Measurements from ENCODE around the gene OLFML2B.

The OLFML2B gene

GRCh38 chr1:161952607-161953172 lies 71.0 kb downstream of the OLFML2B start:
- Histone ChIP-seq H3K4me1 (ENCODE audit: control insufficient read depth in 2 of 2, insufficient read depth in 2 of 2, low read length in 2 of 2) (no peaks in the 10 kb centered on the region), H3K9ac (ENCODE audit: low read depth in 1 of 2, low read length in 2 of 2) (no peak overlapping the region), H3K27me3 (ENCODE audit: control insufficient read depth in 2 of 2, insufficient read depth in 2 of 2, low read length in 2 of 2) (no peaks in the 10 kb centered on the region), H3K27ac (ENCODE audit: low read depth in 2 of 2, low read length in 2 of 2) (no peak overlapping the region), H3K9me3 (ENCODE audit: control insufficient read depth in 2 of 2, low read length in 2 of 2) (no peaks in the 10 kb centered on the region), H3K36me3 (ENCODE audit: control insufficient read depth in 2 of 2, insufficient read depth in 2 of 2, low read length in 2 of 2) (no peaks in the 10 kb centered on the region), H3K4me3 (ENCODE audit: low read length in 2 of 2) (no peak overlapping the region)

GRCh38 chr1:161951646-161952045 lies 72.0 kb downstream of the OLFML2B start:
- Histone ChIP-seq H3K27ac (ENCODE audit: low read depth in 2 of 2, low read length in 2 of 2) (no peak overlapping the region), H3K4me3 (ENCODE audit: low read length in 2 of 2) (no peak overlapping the region), H3K4me1 (ENCODE audit: control insufficient read depth in 2 of 2, insufficient read depth in 2 of 2, low read length in 2 of 2) (no peaks in the 10 kb centered on the region), H3K27me3 (ENCODE audit: control insufficient read depth in 2 of 2, insufficient read depth in 2 of 2, low read length in 2 of 2) (no peaks in the 10 kb centered on the region), H3K9ac (ENCODE audit: low read depth in 1 of 2, low read length in 2 of 2) (no peak overlapping the region), H3K9me3 (ENCODE audit: control insufficient read depth in 2 of 2, low read length in 2 of 2) (no peaks in the 10 kb centered on the region), H3K36me3 (ENCODE audit: control insufficient read depth in 2 of 2, insufficient read depth in 2 of 2, low read length in 2 of 2) (no peaks in the 10 kb centered on the region)

GRCh38 chr1:161950377-161950776 lies 73.3 kb downstream of the OLFML2B start:
- Histone ChIP-seq H3K4me1 (ENCODE audit: control insufficient read depth in 2 of 2, insufficient read depth in 2 of 2, low read length in 2 of 2) (no peaks in the 10 kb centered on the region), H3K27me3 (ENCODE audit: control insufficient read depth in 2 of 2, insufficient read depth in 2 of 2, low read length in 2 of 2) (no peaks in the 10 kb centered on the region), H3K9me3 (ENCODE audit: control insufficient read depth in 2 of 2, low read length in 2 of 2) (no peaks in the 10 kb centered on the region), H3K36me3 (ENCODE audit: control insufficient read depth in 2 of 2, insufficient read depth in 2 of 2, low read length in 2 of 2) (no peaks in the 10 kb centered on the region), H3K4me3 (ENCODE audit: low read length in 2 of 2) (no peak overlapping the region), H3K9ac (ENCODE audit: low read depth in 1 of 2, low read length in 2 of 2) (no peak overlapping the region), H3K27ac (ENCODE audit: low read depth in 2 of 2, low read length in 2 of 2) (no peak overlapping the region)

- Histone ChIP-seq H3K9me3 (ENCODE audit: control insufficient read depth in 2 of 2, low read length in 2 of 2) (no peaks in the 10 kb centered on the region), H3K4me3 (ENCODE audit: low read length in 2 of 2) (no peak overlapping the region), H3K27me3 (ENCODE audit: control insufficient read depth in 2 of 2, insufficient read depth in 2 of 2, low read length in 2 of 2) (no peaks in the 10 kb centered on the region), H3K9ac (ENCODE audit: low read depth in 1 of 2, low read length in 2 of 2) (no peak overlapping the region), H3K4me1 (ENCODE audit: control insufficient read depth in 2 of 2, insufficient read depth in 2 of 2, low read length in 2 of 2) (no peaks in the 10 kb centered on the region), H3K36me3 (ENCODE audit: control insufficient read depth in 2 of 2, insufficient read depth in 2 of 2, low read length in 2 of 2) (peaks cover under 1 to 3% of the 10 kb centered on the region in 2 donors), H3K27ac (ENCODE audit: low read depth in 2 of 2, low read length in 2 of 2) (no peak overlapping the region)
These were observed 74.1 kb downstream of the OLFML2B start for GRCh38 chr1:161949548-161949947.

GRCh38 chr1:161948435-161948834 lies 75.2 kb downstream of the OLFML2B start:
- Histone ChIP-seq H3K36me3 (ENCODE audit: control insufficient read depth in 2 of 2, insufficient read depth in 2 of 2, low read length in 2 of 2) (peaks cover 4 to 5% of the 10 kb centered on the region in 2 donors), H3K27me3 (ENCODE audit: control insufficient read depth in 2 of 2, insufficient read depth in 2 of 2, low read length in 2 of 2) (no peaks in the 10 kb centered on the region), H3K27ac (ENCODE audit: low read depth in 2 of 2, low read length in 2 of 2) (no peak overlapping the region), H3K4me1 (ENCODE audit: control insufficient read depth in 2 of 2, insufficient read depth in 2 of 2, low read length in 2 of 2) (no peaks in the 10 kb centered on the region), H3K9ac (ENCODE audit: low read depth in 1 of 2, low read length in 2 of 2) (no peak overlapping the region), H3K9me3 (ENCODE audit: control insufficient read depth in 2 of 2, low read length in 2 of 2) (no peaks in the 10 kb centered on the region), H3K4me3 (ENCODE audit: low read length in 2 of 2) (no peak overlapping the region)

- Histone ChIP-seq H3K9ac (ENCODE audit: low read depth in 1 of 2, low read length in 2 of 2) (no peak overlapping the region), H3K9me3 (ENCODE audit: control insufficient read depth in 2 of 2, low read length in 2 of 2) (no peaks in the 10 kb centered on the region), H3K27ac (ENCODE audit: low read depth in 2 of 2, low read length in 2 of 2) (no peak overlapping the region), H3K27me3 (ENCODE audit: control insufficient read depth in 2 of 2, insufficient read depth in 2 of 2, low read length in 2 of 2) (no peaks in the 10 kb centered on the region), H3K36me3 (ENCODE audit: control insufficient read depth in 2 of 2, insufficient read depth in 2 of 2, low read length in 2 of 2) (peaks cover 6 to 8% of the 10 kb centered on the region in 2 donors), H3K4me3 (ENCODE audit: low read length in 2 of 2) (no peak overlapping the region), H3K4me1 (ENCODE audit: control insufficient read depth in 2 of 2, insufficient read depth in 2 of 2, low read length in 2 of 2) (no peaks in the 10 kb centered on the region)
These were observed 77.3 kb downstream of the OLFML2B start for GRCh38 chr1:161946071-161946987.

GRCh38 chr1:161945306-161946060 lies 78.2 kb downstream of the OLFML2B start:
- no peaks in the 10 kb centered on the region for H3K9me3 ChIP-seq (ENCODE audit: control insufficient read depth in 2 of 2, low read length in 2 of 2)
- H3K36me3 ChIP-seq (ENCODE audit: control insufficient read depth in 2 of 2, insufficient read depth in 2 of 2, low read length in 2 of 2): peaks cover 6 to 8% of the 10 kb centered on the region in 2 donors
- H3K27me3 ChIP-seq (ENCODE audit: control insufficient read depth in 2 of 2, insufficient read depth in 2 of 2, low read length in 2 of 2): no peaks in the 10 kb centered on the region
- no peak overlapping the region for H3K27ac ChIP-seq (ENCODE audit: low read depth in 2 of 2, low read length in 2 of 2)
- H3K9ac ChIP-seq (ENCODE audit: low read depth in 1 of 2, low read length in 2 of 2): no peak overlapping the region
- H3K4me1 ChIP-seq (ENCODE audit: control insufficient read depth in 2 of 2, insufficient read depth in 2 of 2, low read length in 2 of 2): no peaks in the 10 kb centered on the region
- H3K4me3 ChIP-seq (ENCODE audit: low read length in 2 of 2): no peak overlapping the region

GRCh38 chr1:161944381-161944780 lies 79.3 kb downstream of the OLFML2B start:
- Histone ChIP-seq H3K4me1 (ENCODE audit: control insufficient read depth in 2 of 2, insufficient read depth in 2 of 2, low read length in 2 of 2) (no peaks in the 10 kb centered on the region), H3K27me3 (ENCODE audit: control insufficient read depth in 2 of 2, insufficient read depth in 2 of 2, low read length in 2 of 2) (no peaks in the 10 kb centered on the region), H3K9me3 (ENCODE audit: control insufficient read depth in 2 of 2, low read length in 2 of 2) (no peaks in the 10 kb centered on the region), H3K9ac (ENCODE audit: low read depth in 1 of 2, low read length in 2 of 2) (no peak overlapping the region), H3K4me3 (ENCODE audit: low read length in 2 of 2) (no peak overlapping the region), H3K36me3 (ENCODE audit: control insufficient read depth in 2 of 2, insufficient read depth in 2 of 2, low read length in 2 of 2) (peaks cover 6 to 8% of the 10 kb centered on the region in 2 donors), H3K27ac (ENCODE audit: low read depth in 2 of 2, low read length in 2 of 2) (no peak overlapping the region)

- Histone ChIP-seq H3K4me3 (ENCODE audit: low read length in 2 of 2) (no peak overlapping the region), H3K9me3 (ENCODE audit: control insufficient read depth in 2 of 2, low read length in 2 of 2) (no peaks in the 10 kb centered on the region), H3K36me3 (ENCODE audit: control insufficient read depth in 2 of 2, insufficient read depth in 2 of 2, low read length in 2 of 2) (peaks cover 6 to 8% of the 10 kb centered on the region in 2 donors), H3K27me3 (ENCODE audit: control insufficient read depth in 2 of 2, insufficient read depth in 2 of 2, low read length in 2 of 2) (no peaks in the 10 kb centered on the region), H3K9ac (ENCODE audit: low read depth in 1 of 2, low read length in 2 of 2) (no peak overlapping the region), H3K27ac (ENCODE audit: low read depth in 2 of 2, low read length in 2 of 2) (no peak overlapping the region), H3K4me1 (ENCODE audit: control insufficient read depth in 2 of 2, insufficient read depth in 2 of 2, low read length in 2 of 2) (no peaks in the 10 kb centered on the region)
These were observed 79.9 kb downstream of the OLFML2B start for GRCh38 chr1:161943737-161944136.

Data from mucosa of rectum (tissue), 2 donors.